ENCODE measurements around the gene ENDOU.
"Not testable (repeated sequence)": the region's sequence is repeated elsewhere in the genome, so short reads cannot be mapped to it uniquely, and the experiment has no call there.

Gene ENDOU

GRCh38 chr12:47698055-47698454, 27.2 kb downstream of the ENDOU start:
- no peak for DNase-seq (ENCODE audit: low read depth, low spot score)

GRCh38 chr12:47689215-47689614, 36.1 kb downstream of the ENDOU start:
- DNase-seq (ENCODE audit: low read depth, low spot score): no peak

- no peak for DNase-seq (ENCODE audit: low read depth, low spot score)
Measured at GRCh38 chr12:47687636-47688035, 37.7 kb downstream of the ENDOU start.

GRCh38 chr12:47686645-47687240, 38.5 kb downstream of the ENDOU start:
- DNase-seq (ENCODE audit: low read depth, low spot score): no peak

- no peak for DNase-seq (ENCODE audit: low read depth, low spot score)
Measured at GRCh38 chr12:47679785-47680184, 45.5 kb downstream of the ENDOU start.

- DNase-seq (ENCODE audit: low read depth, low spot score): no peak
Measured at GRCh38 chr12:47672068-47672467, 53.2 kb downstream of the ENDOU start.

- not testable (repeated sequence) for DNase-seq (ENCODE audit: low read depth, low spot score)
Measured at GRCh38 chr12:47667935-47668334, 57.4 kb downstream of the ENDOU start.
